ENCODE data around the gene C2orf81.

DNA sequence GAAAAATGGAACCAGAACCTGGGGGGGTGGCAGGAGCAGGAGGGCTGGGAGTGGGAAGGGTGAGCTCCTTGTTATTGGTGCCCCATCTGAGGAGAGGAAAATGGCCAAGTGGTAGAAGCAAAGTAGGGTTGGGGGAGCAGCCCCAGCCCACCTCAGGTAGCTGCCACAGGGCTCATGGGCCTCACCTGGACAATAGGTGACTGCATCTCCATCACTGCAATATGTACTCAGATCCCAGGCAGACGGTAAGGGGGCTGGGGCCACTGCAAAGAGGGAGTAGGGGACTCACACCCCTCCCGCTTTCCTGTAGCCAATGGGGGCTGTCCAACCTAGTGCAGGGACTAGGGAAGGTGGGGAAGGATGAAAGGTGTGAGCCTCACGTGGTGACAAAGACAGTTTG is 4.2 kb downstream of the C2orf81 start:
- TF ChIP-seq, protein P1, sequence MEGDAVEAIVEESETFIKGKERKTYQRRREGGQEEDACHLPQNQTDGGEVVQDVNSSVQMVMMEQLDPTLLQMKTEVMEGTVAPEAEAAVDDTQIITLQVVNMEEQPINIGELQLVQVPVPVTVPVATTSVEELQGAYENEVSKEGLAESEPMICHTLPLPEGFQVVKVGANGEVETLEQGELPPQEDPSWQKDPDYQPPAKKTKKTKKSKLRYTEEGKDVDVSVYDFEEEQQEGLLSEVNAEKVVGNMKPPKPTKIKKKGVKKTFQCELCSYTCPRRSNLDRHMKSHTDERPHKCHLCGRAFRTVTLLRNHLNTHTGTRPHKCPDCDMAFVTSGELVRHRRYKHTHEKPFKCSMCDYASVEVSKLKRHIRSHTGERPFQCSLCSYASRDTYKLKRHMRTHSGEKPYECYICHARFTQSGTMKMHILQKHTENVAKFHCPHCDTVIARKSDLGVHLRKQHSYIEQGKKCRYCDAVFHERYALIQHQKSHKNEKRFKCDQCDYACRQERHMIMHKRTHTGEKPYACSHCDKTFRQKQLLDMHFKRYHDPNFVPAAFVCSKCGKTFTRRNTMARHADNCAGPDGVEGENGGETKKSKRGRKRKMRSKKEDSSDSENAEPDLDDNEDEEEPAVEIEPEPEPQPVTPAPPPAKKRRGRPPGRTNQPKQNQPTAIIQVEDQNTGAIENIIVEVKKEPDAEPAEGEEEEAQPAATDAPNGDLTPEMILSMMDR (IDR thresholded peaks at IDR 0.05) = no peak
- TF ChIP-seq EP300 (IDR thresholded peaks at IDR 0.05) = no peak
